K562 (cell line): ENCODE results near the gene RBM4B. TPM values are rescaled to one million over a fixed set of nuclear protein-coding genes. Genes with fewer than 3 reads are reported as not detected.
A peak's percentile ranks its signal among the peaks of the same experiment; 100 is the strongest.

Experiments used
- HCFC1 ChIP-seq: IDR thresholded peaks from 2 replicates; pipeline ENCODE4 v1.6.1; 2012; ENCODE audit warnings: low read depth, low read length, improper control_type of control experiment
- HNRNPH1 ChIP-seq: fragments of 200-400 bp; formaldehyde crosslinking; optimal IDR thresholded peaks from 2 replicates; pipeline ENCODE3; 2017; ENCODE audit warnings: low read depth, mild to moderate bottlenecking, low read length, moderate library complexity
- KLF6 ChIP-seq: fragments of 250-450 bp; sonication (Bioruptor Pico); IDR thresholded peaks from 2 replicates; pipeline ENCODE4 v1.4.0; 2020; ENCODE audit warnings: mild to moderate bottlenecking, moderate library complexity, borderline replicate concordance
- polyA plus RNA-seq, 8 experiments: library from polyadenylated mRNA; depleted of rRNA in 4 of 8; stranded (reverse) in 5 of 8; unstranded in 3 of 8; fragments of >200 nt; fragmentation: Nextera tagmentation in 2 of 8; fragmentation: Illumina TruSeq in 1 of 8; extraction: Ambion mirVana in 2 of 8; extraction: Trizol in 1 of 8; gene quantifications; 2 replicates each; pipeline versions ENCODE4 v1.2.1 to v1.2.3, GENCODE V29; 2011 to 2014; ENCODE audit warnings: inconsistent platforms in 1 of 8, missing spikeins in 1 of 8
- total RNA-seq, 7 experiments: library from RNA; depleted of rRNA in 6 of 7; stranded (reverse); fragments of >200 nt in 6 of 7; fragmentation: Illumina TruSeq in 2 of 7; extraction: Trizol in 2 of 7; gene quantifications; 2 replicates each; pipeline versions ENCODE4 v1.2.1 to v1.2.3, GENCODE V29; 2011 to 2021; ENCODE audit warnings: low replicate concordance in 1 of 7
- TF ChIP-seq, protein P1 (sequence below): fragments of 450-650 bp; IDR thresholded peaks from 2 replicates; pipeline ENCODE4 v1.6.1; 2016; ENCODE audit warnings: mild to moderate bottlenecking, moderate library complexity
- TF ChIP-seq, protein P2 (sequence below), 2 experiments: fragments of 150-350 bp in 1 of 2; IDR thresholded peaks; 2 replicates each; pipeline ENCODE4 v1.6.1; 2012 to 2016; ENCODE audit warnings: low read depth in 2 of 2, low read length in 2 of 2, mild to moderate bottlenecking in 1 of 2, moderate library complexity in 1 of 2
- TF ChIP-seq, protein P3 (sequence below): fragments of 450-650 bp; formaldehyde crosslinking; IDR thresholded peaks from 2 replicates; pipeline ENCODE4 v1.4.0; 2022; ENCODE audit warnings: missing genetic modification characterization
- TF ChIP-seq, protein P4 (sequence below): fragments of 450-650 bp; conservative IDR thresholded peaks from 2 replicates; pipeline ENCODE4 v1.6.1; 2016; ENCODE audit warnings: missing genetic modification characterization, low read depth, mild to moderate bottlenecking, control low read depth, missing compliant biosample characterization

Gene RBM4B
- total and polyA plus RNA-seq, 9 of the 15 experiments (the other 6 are each of a cell fraction or from before 2014, with no cell fraction given), result 14.6 to 39.9 (median 23.3) TPM

DNA sequence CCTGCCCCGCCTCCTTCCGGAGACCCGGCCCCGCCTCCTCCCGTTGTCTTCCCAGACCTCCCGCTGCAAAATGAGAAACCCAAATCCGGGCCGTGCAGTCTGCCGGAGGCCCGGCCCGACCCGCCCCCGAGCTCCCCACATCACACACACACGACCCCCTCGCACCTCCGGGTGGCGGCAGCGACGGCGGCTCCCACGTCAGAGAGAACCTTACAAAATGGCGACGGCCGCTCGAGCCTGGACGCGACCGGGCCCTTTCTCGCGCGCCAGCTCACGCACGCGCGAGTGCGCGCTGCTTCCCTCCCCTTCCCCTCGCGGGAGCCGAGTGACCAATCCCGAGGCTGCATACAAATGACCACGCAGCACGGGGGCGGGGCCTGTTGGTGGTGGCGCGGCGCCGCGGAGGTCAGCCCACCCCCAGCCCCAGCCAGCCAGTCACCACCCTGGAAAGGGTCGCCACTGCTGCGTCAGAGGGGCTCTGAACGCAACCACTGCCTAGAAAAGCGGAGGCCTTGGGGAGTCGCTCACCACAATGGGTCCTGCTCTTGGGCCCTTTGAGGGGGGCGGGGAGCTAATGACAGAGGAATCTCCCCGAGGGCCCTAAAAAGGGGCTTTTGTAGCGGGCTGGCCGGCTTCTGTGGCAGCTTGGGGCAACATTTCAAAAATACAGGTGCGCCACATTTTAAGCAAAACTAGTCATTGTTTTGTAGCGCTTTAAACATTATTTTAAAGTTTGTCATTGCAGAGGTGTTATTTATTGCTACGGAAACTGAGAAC is at the start of gene RBM4B (continued):
- TF ChIP-seq, protein P1, sequence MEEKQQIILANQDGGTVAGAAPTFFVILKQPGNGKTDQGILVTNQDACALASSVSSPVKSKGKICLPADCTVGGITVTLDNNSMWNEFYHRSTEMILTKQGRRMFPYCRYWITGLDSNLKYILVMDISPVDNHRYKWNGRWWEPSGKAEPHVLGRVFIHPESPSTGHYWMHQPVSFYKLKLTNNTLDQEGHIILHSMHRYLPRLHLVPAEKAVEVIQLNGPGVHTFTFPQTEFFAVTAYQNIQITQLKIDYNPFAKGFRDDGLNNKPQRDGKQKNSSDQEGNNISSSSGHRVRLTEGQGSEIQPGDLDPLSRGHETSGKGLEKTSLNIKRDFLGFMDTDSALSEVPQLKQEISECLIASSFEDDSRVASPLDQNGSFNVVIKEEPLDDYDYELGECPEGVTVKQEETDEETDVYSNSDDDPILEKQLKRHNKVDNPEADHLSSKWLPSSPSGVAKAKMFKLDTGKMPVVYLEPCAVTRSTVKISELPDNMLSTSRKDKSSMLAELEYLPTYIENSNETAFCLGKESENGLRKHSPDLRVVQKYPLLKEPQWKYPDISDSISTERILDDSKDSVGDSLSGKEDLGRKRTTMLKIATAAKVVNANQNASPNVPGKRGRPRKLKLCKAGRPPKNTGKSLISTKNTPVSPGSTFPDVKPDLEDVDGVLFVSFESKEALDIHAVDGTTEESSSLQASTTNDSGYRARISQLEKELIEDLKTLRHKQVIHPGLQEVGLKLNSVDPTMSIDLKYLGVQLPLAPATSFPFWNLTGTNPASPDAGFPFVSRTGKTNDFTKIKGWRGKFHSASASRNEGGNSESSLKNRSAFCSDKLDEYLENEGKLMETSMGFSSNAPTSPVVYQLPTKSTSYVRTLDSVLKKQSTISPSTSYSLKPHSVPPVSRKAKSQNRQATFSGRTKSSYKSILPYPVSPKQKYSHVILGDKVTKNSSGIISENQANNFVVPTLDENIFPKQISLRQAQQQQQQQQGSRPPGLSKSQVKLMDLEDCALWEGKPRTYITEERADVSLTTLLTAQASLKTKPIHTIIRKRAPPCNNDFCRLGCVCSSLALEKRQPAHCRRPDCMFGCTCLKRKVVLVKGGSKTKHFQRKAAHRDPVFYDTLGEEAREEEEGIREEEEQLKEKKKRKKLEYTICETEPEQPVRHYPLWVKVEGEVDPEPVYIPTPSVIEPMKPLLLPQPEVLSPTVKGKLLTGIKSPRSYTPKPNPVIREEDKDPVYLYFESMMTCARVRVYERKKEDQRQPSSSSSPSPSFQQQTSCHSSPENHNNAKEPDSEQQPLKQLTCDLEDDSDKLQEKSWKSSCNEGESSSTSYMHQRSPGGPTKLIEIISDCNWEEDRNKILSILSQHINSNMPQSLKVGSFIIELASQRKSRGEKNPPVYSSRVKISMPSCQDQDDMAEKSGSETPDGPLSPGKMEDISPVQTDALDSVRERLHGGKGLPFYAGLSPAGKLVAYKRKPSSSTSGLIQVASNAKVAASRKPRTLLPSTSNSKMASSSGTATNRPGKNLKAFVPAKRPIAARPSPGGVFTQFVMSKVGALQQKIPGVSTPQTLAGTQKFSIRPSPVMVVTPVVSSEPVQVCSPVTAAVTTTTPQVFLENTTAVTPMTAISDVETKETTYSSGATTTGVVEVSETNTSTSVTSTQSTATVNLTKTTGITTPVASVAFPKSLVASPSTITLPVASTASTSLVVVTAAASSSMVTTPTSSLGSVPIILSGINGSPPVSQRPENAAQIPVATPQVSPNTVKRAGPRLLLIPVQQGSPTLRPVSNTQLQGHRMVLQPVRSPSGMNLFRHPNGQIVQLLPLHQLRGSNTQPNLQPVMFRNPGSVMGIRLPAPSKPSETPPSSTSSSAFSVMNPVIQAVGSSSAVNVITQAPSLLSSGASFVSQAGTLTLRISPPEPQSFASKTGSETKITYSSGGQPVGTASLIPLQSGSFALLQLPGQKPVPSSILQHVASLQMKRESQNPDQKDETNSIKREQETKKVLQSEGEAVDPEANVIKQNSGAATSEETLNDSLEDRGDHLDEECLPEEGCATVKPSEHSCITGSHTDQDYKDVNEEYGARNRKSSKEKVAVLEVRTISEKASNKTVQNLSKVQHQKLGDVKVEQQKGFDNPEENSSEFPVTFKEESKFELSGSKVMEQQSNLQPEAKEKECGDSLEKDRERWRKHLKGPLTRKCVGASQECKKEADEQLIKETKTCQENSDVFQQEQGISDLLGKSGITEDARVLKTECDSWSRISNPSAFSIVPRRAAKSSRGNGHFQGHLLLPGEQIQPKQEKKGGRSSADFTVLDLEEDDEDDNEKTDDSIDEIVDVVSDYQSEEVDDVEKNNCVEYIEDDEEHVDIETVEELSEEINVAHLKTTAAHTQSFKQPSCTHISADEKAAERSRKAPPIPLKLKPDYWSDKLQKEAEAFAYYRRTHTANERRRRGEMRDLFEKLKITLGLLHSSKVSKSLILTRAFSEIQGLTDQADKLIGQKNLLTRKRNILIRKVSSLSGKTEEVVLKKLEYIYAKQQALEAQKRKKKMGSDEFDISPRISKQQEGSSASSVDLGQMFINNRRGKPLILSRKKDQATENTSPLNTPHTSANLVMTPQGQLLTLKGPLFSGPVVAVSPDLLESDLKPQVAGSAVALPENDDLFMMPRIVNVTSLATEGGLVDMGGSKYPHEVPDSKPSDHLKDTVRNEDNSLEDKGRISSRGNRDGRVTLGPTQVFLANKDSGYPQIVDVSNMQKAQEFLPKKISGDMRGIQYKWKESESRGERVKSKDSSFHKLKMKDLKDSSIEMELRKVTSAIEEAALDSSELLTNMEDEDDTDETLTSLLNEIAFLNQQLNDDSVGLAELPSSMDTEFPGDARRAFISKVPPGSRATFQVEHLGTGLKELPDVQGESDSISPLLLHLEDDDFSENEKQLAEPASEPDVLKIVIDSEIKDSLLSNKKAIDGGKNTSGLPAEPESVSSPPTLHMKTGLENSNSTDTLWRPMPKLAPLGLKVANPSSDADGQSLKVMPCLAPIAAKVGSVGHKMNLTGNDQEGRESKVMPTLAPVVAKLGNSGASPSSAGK, result peak; percentile 61
- TF ChIP-seq, protein P2, sequence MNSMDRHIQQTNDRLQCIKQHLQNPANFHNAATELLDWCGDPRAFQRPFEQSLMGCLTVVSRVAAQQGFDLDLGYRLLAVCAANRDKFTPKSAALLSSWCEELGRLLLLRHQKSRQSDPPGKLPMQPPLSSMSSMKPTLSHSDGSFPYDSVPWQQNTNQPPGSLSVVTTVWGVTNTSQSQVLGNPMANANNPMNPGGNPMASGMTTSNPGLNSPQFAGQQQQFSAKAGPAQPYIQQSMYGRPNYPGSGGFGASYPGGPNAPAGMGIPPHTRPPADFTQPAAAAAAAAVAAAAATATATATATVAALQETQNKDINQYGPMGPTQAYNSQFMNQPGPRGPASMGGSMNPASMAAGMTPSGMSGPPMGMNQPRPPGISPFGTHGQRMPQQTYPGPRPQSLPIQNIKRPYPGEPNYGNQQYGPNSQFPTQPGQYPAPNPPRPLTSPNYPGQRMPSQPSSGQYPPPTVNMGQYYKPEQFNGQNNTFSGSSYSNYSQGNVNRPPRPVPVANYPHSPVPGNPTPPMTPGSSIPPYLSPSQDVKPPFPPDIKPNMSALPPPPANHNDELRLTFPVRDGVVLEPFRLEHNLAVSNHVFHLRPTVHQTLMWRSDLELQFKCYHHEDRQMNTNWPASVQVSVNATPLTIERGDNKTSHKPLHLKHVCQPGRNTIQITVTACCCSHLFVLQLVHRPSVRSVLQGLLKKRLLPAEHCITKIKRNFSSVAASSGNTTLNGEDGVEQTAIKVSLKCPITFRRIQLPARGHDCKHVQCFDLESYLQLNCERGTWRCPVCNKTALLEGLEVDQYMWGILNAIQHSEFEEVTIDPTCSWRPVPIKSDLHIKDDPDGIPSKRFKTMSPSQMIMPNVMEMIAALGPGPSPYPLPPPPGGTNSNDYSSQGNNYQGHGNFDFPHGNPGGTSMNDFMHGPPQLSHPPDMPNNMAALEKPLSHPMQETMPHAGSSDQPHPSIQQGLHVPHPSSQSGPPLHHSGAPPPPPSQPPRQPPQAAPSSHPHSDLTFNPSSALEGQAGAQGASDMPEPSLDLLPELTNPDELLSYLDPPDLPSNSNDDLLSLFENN (IDR thresholded peaks at IDR 0.05; ENCODE audit: low read depth in 2 of 2, low read length in 2 of 2), result peak in 1 of 2 experiments; percentile 36; a peak in 2 of 4 replicates
- peak; percentile 54 for TF ChIP-seq HCFC1
- TF ChIP-seq KLF6 (CRISPR knock-in tag), result 0 out of 2 replicates have a peak, but pooled peaks have one; percentile 42
- TF ChIP-seq, protein P3, sequence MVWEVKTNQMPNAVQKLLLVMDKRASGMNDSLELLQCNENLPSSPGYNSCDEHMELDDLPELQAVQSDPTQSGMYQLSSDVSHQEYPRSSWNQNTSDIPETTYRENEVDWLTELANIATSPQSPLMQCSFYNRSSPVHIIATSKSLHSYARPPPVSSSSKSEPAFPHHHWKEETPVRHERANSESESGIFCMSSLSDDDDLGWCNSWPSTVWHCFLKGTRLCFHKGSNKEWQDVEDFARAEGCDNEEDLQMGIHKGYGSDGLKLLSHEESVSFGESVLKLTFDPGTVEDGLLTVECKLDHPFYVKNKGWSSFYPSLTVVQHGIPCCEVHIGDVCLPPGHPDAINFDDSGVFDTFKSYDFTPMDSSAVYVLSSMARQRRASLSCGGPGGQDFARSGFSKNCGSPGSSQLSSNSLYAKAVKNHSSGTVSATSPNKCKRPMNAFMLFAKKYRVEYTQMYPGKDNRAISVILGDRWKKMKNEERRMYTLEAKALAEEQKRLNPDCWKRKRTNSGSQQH, result peak; percentile 85; the same call in 1 of the 2 replicates
- TF ChIP-seq, protein P4, sequence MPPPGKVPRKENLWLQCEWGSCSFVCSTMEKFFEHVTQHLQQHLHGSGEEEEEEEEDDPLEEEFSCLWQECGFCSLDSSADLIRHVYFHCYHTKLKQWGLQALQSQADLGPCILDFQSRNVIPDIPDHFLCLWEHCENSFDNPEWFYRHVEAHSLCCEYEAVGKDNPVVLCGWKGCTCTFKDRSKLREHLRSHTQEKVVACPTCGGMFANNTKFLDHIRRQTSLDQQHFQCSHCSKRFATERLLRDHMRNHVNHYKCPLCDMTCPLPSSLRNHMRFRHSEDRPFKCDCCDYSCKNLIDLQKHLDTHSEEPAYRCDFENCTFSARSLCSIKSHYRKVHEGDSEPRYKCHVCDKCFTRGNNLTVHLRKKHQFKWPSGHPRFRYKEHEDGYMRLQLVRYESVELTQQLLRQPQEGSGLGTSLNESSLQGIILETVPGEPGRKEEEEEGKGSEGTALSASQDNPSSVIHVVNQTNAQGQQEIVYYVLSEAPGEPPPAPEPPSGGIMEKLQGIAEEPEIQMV (tag), result no peak
- no peak for TF ChIP-seq HNRNPH1
